Suprapubic skin (tissue), 4 donors: ENCODE data around the gene KRTAP17-1. TPM values are rescaled to one million over a fixed set of nuclear protein-coding genes. Genes with fewer than 3 reads are reported as not detected.

Source experiments
- DNase-seq, 2 donors: peaks; one replicate each; pipeline ENCODE4 v3.0.0-alpha.2; 2019; ENCODE audit warnings: low spot score in 2 of 2
- H3K27ac ChIP-seq: fragments of 200-600 bp; sonication (generic); one replicate; pipeline ENCODE4 v1.5.1; 2019
- H3K27me3 ChIP-seq: fragments of 200-600 bp; sonication (generic); one replicate; pipeline ENCODE4 v1.5.1; 2019
- H3K36me3 ChIP-seq: fragments of 200-600 bp; sonication (generic); one replicate; pipeline ENCODE4 v1.5.1; 2019
- H3K4me1 ChIP-seq: fragments of 200-600 bp; sonication (generic); one replicate; pipeline ENCODE4 v1.5.1; 2019
- H3K4me3 ChIP-seq: fragments of 200-600 bp; sonication (generic); one replicate; pipeline ENCODE4 v1.5.1; 2019; ENCODE audit warnings: mild to moderate bottlenecking
- H3K9me3 ChIP-seq: fragments of 200-600 bp; sonication (generic); one replicate; pipeline ENCODE4 v1.5.1; 2019
- EP300 ChIP-seq: sonication (generic); formaldehyde crosslinking; IDR thresholded peaks from one replicate; pipeline ENCODE4 v1.6.1; 2017; ENCODE audit warnings: antibody characterized with exemption
- POLR2A ChIP-seq, 2 donors: fragments of 450-650 bp; IDR thresholded peaks; one replicate each; pipeline ENCODE4 v1.6.1; 2017; ENCODE audit warnings: antibody characterized with exemption in 2 of 2, mild to moderate bottlenecking in 2 of 2, moderate library complexity in 2 of 2
- POLR2AphosphoS5 ChIP-seq, 3 donors: sonication (generic); formaldehyde crosslinking; IDR thresholded peaks; one replicate each; pipeline ENCODE4 v1.6.1; 2017; ENCODE audit warnings: antibody characterized with exemption in 3 of 3
- WGBS: methylation state at CpG from one replicate; pipeline ENCODE4 v1.1.5; 2018; 5-methylcytosine and 5-hydroxymethylcytosine counted together
- total RNA-seq, 4 donors: library from RNA; depleted of rRNA; stranded (reverse); fragments of >200 nt; gene quantifications; one replicate each; pipeline ENCODE4 v1.1.0, GENCODE V29; 2016
- TF ChIP-seq, protein P1 (sequence below), 2 donors: fragments of 200-600 bp in 1 of 2; fragments of 450-650 bp in 1 of 2; sonication (generic) in 1 of 2; IDR thresholded peaks; one replicate each; pipeline ENCODE4 v1.5.1; 2016 to 2019; ENCODE audit warnings: antibody characterized with exemption in 2 of 2, mild to moderate bottlenecking in 1 of 2, moderate library complexity in 1 of 2

KRTAP17-1 gene
- total RNA-seq, 4 donors from 2014 or later, result 8.0 to 81.5 (median 24.2) TPM; not detected in 1

DNA sequence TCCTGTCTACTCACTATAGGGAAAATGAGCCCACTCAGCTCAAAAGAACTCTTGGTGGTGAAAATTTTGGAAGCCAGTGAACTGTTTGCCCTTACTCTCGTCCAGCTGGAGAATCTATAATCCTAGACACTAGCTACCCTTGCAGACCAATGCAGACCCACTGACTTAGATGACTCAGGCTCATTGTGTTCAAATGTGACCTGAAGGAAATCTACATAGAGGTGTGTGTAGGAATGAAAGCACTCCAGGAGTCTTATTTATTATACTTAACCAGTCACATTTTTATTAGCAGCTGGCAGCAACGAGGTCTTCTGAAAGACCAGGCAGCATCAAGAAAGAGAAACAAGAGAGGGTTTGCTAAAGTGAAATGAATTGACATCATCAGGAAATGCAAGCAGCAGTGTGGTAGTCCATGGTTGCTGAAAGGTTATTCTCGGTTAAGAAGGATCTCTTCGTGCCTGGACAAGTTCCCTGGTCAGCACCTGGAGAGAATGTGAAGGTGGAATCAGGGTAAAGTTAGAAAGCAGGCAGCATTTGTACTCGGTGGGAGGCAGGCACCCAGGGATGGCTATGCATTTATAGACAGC is 14.2 kb downstream of the KRTAP17-1 start:
- Histone ChIP-seq H3K4me1 (peaks cover 8% of the 10 kb centered on the region), H3K27me3 (peaks cover 11% of the 10 kb centered on the region), H3K4me3 (no peak overlapping the region), H3K27ac (no peak overlapping the region), H3K9me3 (no peaks in the 10 kb centered on the region), H3K36me3 (no peaks in the 10 kb centered on the region)
- 45% methylated on average over 5 of the region's 5 CpGs for WGBS
- no peak for DNase-seq
- TF ChIP-seq POLR2AphosphoS5 (IDR thresholded peaks at IDR 0.05), result no peak
- TF ChIP-seq EP300, result no peak
- TF ChIP-seq POLR2A (IDR thresholded peaks at IDR 0.05), result no peak
- TF ChIP-seq, protein P1, sequence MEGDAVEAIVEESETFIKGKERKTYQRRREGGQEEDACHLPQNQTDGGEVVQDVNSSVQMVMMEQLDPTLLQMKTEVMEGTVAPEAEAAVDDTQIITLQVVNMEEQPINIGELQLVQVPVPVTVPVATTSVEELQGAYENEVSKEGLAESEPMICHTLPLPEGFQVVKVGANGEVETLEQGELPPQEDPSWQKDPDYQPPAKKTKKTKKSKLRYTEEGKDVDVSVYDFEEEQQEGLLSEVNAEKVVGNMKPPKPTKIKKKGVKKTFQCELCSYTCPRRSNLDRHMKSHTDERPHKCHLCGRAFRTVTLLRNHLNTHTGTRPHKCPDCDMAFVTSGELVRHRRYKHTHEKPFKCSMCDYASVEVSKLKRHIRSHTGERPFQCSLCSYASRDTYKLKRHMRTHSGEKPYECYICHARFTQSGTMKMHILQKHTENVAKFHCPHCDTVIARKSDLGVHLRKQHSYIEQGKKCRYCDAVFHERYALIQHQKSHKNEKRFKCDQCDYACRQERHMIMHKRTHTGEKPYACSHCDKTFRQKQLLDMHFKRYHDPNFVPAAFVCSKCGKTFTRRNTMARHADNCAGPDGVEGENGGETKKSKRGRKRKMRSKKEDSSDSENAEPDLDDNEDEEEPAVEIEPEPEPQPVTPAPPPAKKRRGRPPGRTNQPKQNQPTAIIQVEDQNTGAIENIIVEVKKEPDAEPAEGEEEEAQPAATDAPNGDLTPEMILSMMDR (IDR thresholded peaks at IDR 0.05), result no peak

DNA sequence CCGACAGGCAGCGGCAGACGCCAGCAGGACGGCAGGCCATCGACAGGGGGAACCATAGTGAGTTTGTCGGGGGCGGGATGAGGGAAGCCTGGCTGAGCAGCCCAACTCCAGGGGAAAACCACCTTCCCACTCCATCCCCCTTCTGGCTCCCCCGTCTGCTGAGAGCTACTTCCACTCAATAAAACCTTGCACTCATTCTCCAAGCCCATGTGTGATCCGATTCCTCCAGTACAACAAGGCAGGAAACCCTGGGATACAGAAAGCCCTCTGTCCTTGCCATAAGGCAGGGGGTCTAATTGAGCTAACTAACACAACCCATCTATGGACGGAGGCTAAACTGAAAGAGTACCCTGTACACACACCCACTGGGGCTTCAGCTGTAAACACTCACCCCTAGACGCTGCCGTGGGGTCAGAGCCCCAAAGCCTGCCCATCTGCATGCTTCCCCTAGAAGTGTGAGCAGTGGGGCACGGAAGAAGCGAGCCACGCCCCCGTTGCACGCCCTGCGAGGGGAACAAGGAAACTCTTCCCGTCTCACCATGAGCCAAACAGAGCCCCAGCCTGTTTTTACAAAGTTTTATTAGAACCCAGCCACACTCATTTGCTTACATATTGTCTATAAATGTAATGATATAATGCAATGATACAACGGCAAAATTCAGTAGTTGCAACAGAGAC is 16.9 kb downstream of the KRTAP17-1 start:
- Histone ChIP-seq H3K27ac (no peak overlapping the region), H3K9me3 (no peaks in the 10 kb centered on the region), H3K36me3 (no peaks in the 10 kb centered on the region), H3K4me3 (no peak overlapping the region), H3K27me3 (peaks cover 11% of the 10 kb centered on the region), H3K4me1 (peaks cover 8% of the 10 kb centered on the region)
- WGBS, result 90% methylated on average over 20 of the region's 20 CpGs
- TF ChIP-seq POLR2A (IDR thresholded peaks at IDR 0.05) (no peak), POLR2AphosphoS5 (IDR thresholded peaks at IDR 0.05) (no peak), EP300 (no peak)
- TF ChIP-seq, protein P1 (IDR thresholded peaks at IDR 0.05), result no peak
- DNase-seq, result no peak

DNA sequence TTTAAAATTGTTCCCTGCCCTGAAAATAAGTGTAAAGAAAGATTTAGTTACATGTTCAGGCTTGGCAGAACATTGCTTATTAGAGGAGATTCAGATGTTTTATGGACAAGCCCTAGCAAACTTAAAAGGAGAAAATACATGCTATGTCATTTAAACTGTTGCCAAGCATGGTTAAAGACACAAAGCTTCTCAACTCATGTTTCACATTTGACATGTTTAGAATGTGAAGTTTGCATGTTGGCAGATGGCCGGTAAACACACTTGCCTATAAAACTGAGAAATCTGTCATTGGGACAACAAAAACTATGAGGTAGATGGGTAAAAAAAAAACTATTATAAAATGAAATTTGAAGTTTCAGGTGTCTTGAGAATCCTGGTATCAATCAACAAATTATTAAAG is 18.7 kb downstream of the KRTAP17-1 start:
- Histone ChIP-seq H3K9me3 (no peaks in the 10 kb centered on the region), H3K27ac (no peak overlapping the region), H3K27me3 (peaks cover 6% of the 10 kb centered on the region), H3K4me1 (no peaks in the 10 kb centered on the region), H3K4me3 (no peak overlapping the region), H3K36me3 (no peaks in the 10 kb centered on the region)
- 34% methylated on average over 1 of the region's 1 CpG for WGBS
- no peak for DNase-seq
- TF ChIP-seq POLR2A (IDR thresholded peaks at IDR 0.05), result no peak
- no peak for TF ChIP-seq EP300
- TF ChIP-seq POLR2AphosphoS5 (IDR thresholded peaks at IDR 0.05), result no peak
- TF ChIP-seq, protein P1 (IDR thresholded peaks at IDR 0.05), result no peak

DNA sequence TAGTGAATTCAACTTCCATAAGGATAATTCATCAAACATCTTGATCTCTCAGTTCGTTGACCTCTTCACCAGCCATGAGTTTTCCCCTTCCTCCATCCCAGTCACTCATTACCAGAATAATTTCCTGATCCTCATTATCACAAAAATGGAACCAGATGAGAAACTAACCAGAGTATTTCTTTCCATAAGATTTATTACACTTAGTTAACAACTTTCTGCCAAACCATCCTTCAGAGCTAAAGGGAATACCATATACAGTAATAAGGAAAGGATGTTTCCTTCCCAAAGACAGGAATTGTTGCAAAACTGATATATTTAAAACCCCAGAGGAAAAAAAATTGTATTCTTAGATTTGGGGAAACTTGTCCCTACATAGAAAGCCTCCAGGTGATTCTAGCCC is 21.5 kb downstream of the KRTAP17-1 start:
- Histone ChIP-seq H3K27ac (no peak overlapping the region), H3K9me3 (no peaks in the 10 kb centered on the region), H3K4me1 (no peaks in the 10 kb centered on the region), H3K4me3 (no peak overlapping the region), H3K36me3 (no peaks in the 10 kb centered on the region), H3K27me3 (peaks cover 3% of the 10 kb centered on the region)
- no peak for DNase-seq
- TF ChIP-seq POLR2A (IDR thresholded peaks at IDR 0.05) (no peak), EP300 (no peak), POLR2AphosphoS5 (IDR thresholded peaks at IDR 0.05) (no peak)
- TF ChIP-seq, protein P1 (IDR thresholded peaks at IDR 0.05), result no peak
- WGBS, result 69% methylated on average over 1 of the region's 1 CpG

DNA sequence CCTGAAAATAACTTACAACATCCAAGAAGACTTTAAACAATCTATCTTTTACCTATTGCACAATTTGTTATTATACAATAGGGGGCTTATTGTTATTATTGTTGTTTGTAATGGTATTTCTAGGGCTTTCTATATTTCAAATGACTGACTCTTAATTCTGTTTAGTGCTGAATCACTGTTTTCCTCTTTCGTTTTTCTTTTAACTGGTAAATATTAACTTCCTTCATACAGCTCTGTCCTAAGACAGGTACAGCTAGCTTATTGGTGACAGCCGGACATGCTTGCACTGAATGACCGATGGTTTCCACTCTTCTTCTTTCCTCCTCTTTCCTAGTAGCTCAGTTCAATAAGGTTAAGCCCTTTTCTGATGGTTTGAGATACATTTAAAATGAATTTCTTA is 28.5 kb downstream of the KRTAP17-1 start:
- Histone ChIP-seq H3K27ac (no peak overlapping the region), H3K4me1 (no peaks in the 10 kb centered on the region), H3K9me3 (no peaks in the 10 kb centered on the region), H3K27me3 (peaks cover 5% of the 10 kb centered on the region), H3K4me3 (no peak overlapping the region), H3K36me3 (no peaks in the 10 kb centered on the region)
- DNase-seq, result no peak
- no peak for TF ChIP-seq EP300
- no peak for TF ChIP-seq POLR2AphosphoS5 (IDR thresholded peaks at IDR 0.05)
- no peak for TF ChIP-seq POLR2A (IDR thresholded peaks at IDR 0.05)
- TF ChIP-seq, protein P1 (IDR thresholded peaks at IDR 0.05), result no peak
- WGBS, result 80% methylated on average over 3 of the region's 3 CpGs
